Mesendoderm (in vitro differentiated cells): ENCODE measurements around the gene TMEM203.

ENCODE experiments used
- DNase-seq: peaks from one replicate; pipeline ENCODE4 v3.0.0; 2013
- H2AK5ac ChIP-seq: 2 replicates; pipeline ENCODE4 v1.6.1; 2013; ENCODE audit warnings: low read length, inconsistent platforms
- H2BK120ac ChIP-seq: 2 replicates; pipeline ENCODE4 v1.6.1; 2013; ENCODE audit warnings: low read depth, mild to moderate bottlenecking, low read length, moderate library complexity, mixed read lengths
- H2BK15ac ChIP-seq: replicated peaks from 2 replicates; pipeline ENCODE4 v1.6.1; 2013; ENCODE audit warnings: low read depth, mild to moderate bottlenecking, moderate library complexity
- H2BK5ac ChIP-seq: 2 replicates; pipeline ENCODE4 v1.6.1; 2013; ENCODE audit warnings: low read length, inconsistent platforms
- H3K18ac ChIP-seq: 2 replicates; pipeline ENCODE4 v1.6.1; 2013; ENCODE audit warnings: mild to moderate bottlenecking, low read length, mixed read lengths
- H3K23ac ChIP-seq: one replicate; pipeline ENCODE4 v1.6.1; 2013; ENCODE audit warnings: low read length
- H3K27ac ChIP-seq: 2 replicates; pipeline ENCODE4 v1.5.1; 2013; ENCODE audit warnings: low read depth, mild to moderate bottlenecking, inconsistent platforms, low read length, moderate library complexity
- H3K27me3 ChIP-seq: 2 replicates; pipeline ENCODE4 v1.6.1; 2013; ENCODE audit warnings: low read length, control low read depth, mild to moderate bottlenecking, inconsistent platforms; ENCODE audit not compliant: insufficient read depth, poor library complexity
- H3K36me3 ChIP-seq: 2 replicates; pipeline ENCODE4 v1.6.1; 2013; ENCODE audit warnings: low read length, inconsistent platforms; ENCODE audit not compliant: control insufficient read depth, insufficient read depth
- H3K4ac ChIP-seq: one replicate; pipeline ENCODE4 v1.6.1; 2013; ENCODE audit warnings: low read depth, mild to moderate bottlenecking, low read length, moderate library complexity
- H3K4me1 ChIP-seq: 2 replicates; pipeline ENCODE4 v1.6.1; 2013; ENCODE audit warnings: low read depth, low read length, inconsistent platforms; ENCODE audit not compliant: control insufficient read depth
- H3K4me2 ChIP-seq: 2 replicates; pipeline ENCODE4 v1.6.1; 2013; ENCODE audit warnings: low read length
- H3K4me3 ChIP-seq: 2 replicates; pipeline ENCODE4 v1.5.1; 2013; ENCODE audit warnings: mild to moderate bottlenecking, low read length
- H3K56ac ChIP-seq: one replicate; pipeline ENCODE4 v1.6.1; 2013; ENCODE audit warnings: low read length
- H3K79me1 ChIP-seq: 2 replicates; pipeline ENCODE4 v1.6.1; 2013; ENCODE audit warnings: low read length, inconsistent platforms
- H3K79me2 ChIP-seq: 2 replicates; pipeline ENCODE4 v1.6.1; 2013; ENCODE audit warnings: mild to moderate bottlenecking, low read length; ENCODE audit not compliant: control insufficient read depth, insufficient read depth
- H3K9ac ChIP-seq: 2 replicates; pipeline ENCODE4 v1.6.1; 2013; ENCODE audit warnings: low read length, inconsistent platforms
- H4K5ac ChIP-seq: one replicate; pipeline ENCODE4 v1.6.1; 2013; ENCODE audit warnings: low read length
- H4K8ac ChIP-seq: one replicate; pipeline ENCODE4 v1.6.1; 2013; ENCODE audit warnings: low read depth, mild to moderate bottlenecking, control low read depth, low read length, moderate library complexity
- WGBS: extraction: QIAGEN DNeasy Blood & Tissue Kit; methylation state at CpG from one replicate; pipeline ENCODE4 v1.1.7; 2013; ENCODE audit warnings: low lambda C conversion rate, missing lambda C conversion rate; ENCODE audit not compliant: insufficient coverage; ENCODE audit errors: extremely low coverage; 5-methylcytosine and 5-hydroxymethylcytosine counted together

The TMEM203 gene

DNA sequence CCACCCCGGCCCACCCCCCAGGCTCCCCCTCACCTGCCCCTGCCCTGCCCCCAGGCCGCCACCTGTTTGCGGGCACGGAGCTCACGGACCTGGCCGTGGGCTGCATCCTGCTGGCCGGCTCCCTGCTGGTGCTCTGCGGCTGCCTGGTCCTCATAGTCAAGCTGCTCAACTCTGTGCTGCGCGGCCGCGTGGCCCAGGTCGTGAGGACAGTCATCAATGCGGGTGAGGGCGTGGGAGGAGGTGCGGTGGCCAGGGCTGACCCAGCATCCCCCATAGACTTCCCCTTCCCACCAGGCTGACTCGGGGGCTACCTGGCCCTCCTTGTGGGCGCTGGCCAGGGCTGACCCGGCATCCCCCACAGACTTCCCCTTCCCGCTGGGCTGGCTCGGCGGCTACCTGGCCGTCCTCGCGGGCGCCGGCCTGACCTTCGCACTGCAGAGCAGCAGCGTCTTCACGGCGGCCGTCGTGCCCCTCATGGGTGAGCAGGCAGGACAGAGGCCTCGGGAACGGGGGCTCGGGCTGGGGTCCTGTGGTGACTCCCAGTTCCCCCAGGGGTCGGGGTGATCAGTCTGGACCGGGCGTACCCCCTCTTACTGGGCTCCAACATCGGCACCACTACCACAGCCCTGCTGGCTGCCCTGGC lies 28.7 kb upstream of the TMEM203 start:
- Histone ChIP-seq H4K5ac (no peak overlapping the region), H3K27ac (no peak overlapping the region), H3K56ac (no peak overlapping the region), H3K27me3 (no peaks in the 10 kb centered on the region), H3K23ac (no peak overlapping the region), H2AK5ac (no peak overlapping the region), H2BK120ac (no peak overlapping the region), H3K36me3 (no peaks in the 10 kb centered on the region), H3K9ac (no peak overlapping the region), H3K4ac (no peak overlapping the region), H3K18ac (no peak overlapping the region), H4K8ac (no peak overlapping the region), H3K79me2 (peaks cover 3% of the 10 kb centered on the region), H2BK15ac (no peak overlapping the region), H3K4me3 (no peak overlapping the region), H3K4me2 (no peak overlapping the region), H2BK5ac (no peak overlapping the region), H3K79me1 (peaks cover 6% of the 10 kb centered on the region), H3K4me1 (peaks cover 2% of the 10 kb centered on the region)
- DNase-seq = no peak
- no CpG with 5 or more reads among the region's 40 CpGs for WGBS

- Histone ChIP-seq H2AK5ac (no peak overlapping the region), H3K4ac (no peak overlapping the region), H3K79me1 (peaks cover 1% of the 10 kb centered on the region), H2BK15ac (no peak overlapping the region), H4K8ac (no peak overlapping the region), H3K36me3 (no peaks in the 10 kb centered on the region), H3K18ac (no peak overlapping the region), H4K5ac (no peak overlapping the region), H2BK120ac (no peak overlapping the region), H3K4me1 (peaks cover 2% of the 10 kb centered on the region), H3K56ac (no peak overlapping the region), H3K27me3 (no peaks in the 10 kb centered on the region), H3K9ac (no peak overlapping the region), H2BK5ac (no peak overlapping the region), H3K4me3 (no peak overlapping the region), H3K4me2 (no peak overlapping the region), H3K79me2 (no peaks in the 10 kb centered on the region), H3K27ac (no peak overlapping the region), H3K23ac (no peak overlapping the region)
- no peak for DNase-seq
- WGBS = no CpG with 5 or more reads among the region's 40 CpGs
Observed at GRCh38 chr9:137233143-137233980, 27.9 kb upstream of the TMEM203 start.

- H2AK5ac ChIP-seq = no peak overlapping the region
- no peak overlapping the region for H3K18ac ChIP-seq
- no peaks in the 10 kb centered on the region for H3K79me2 ChIP-seq
- H3K36me3 ChIP-seq = no peaks in the 10 kb centered on the region
- H3K4ac ChIP-seq = no peak overlapping the region
- no peak overlapping the region for H3K4me2 ChIP-seq
- no peak overlapping the region for H4K8ac ChIP-seq
- no peak overlapping the region for H3K56ac ChIP-seq
- no peak overlapping the region for H3K23ac ChIP-seq
- no peak overlapping the region for H3K27ac ChIP-seq
- no peak overlapping the region for H3K9ac ChIP-seq
- no peak overlapping the region for H4K5ac ChIP-seq
- WGBS = no CpG with 5 or more reads among the region's 24 CpGs
- no peak for DNase-seq
- H3K27me3 ChIP-seq = no peaks in the 10 kb centered on the region
- no peak overlapping the region for H2BK15ac ChIP-seq
- H3K79me1 ChIP-seq = no peaks in the 10 kb centered on the region
- no peak overlapping the region for H2BK120ac ChIP-seq
- no peak overlapping the region for H3K4me3 ChIP-seq
- H2BK5ac ChIP-seq = no peak overlapping the region
- H3K4me1 ChIP-seq = peaks cover 2% of the 10 kb centered on the region
Observed at GRCh38 chr9:137232510-137232909, 27.1 kb upstream of the TMEM203 start.

- peaks cover 2% of the 10 kb centered on the region for H3K4me1 ChIP-seq
- no peak overlapping the region for H3K4me2 ChIP-seq
- H3K4ac ChIP-seq = no peak overlapping the region
- H4K5ac ChIP-seq = no peak overlapping the region
- H2AK5ac ChIP-seq = no peak overlapping the region
- DNase-seq = no peak
- H3K36me3 ChIP-seq = no peaks in the 10 kb centered on the region
- no peak overlapping the region for H3K18ac ChIP-seq
- no peak overlapping the region for H4K8ac ChIP-seq
- H3K27me3 ChIP-seq = no peaks in the 10 kb centered on the region
- no peak overlapping the region for H2BK120ac ChIP-seq
- no peak overlapping the region for H3K27ac ChIP-seq
- no peak overlapping the region for H3K9ac ChIP-seq
- H3K79me1 ChIP-seq = no peaks in the 10 kb centered on the region
- no peak overlapping the region for H3K4me3 ChIP-seq
- no CpG with 5 or more reads among the region's 10 CpGs for WGBS
- H3K23ac ChIP-seq = no peak overlapping the region
- H2BK15ac ChIP-seq = no peak overlapping the region
- H3K79me2 ChIP-seq = no peaks in the 10 kb centered on the region
- H3K56ac ChIP-seq = no peak overlapping the region
- no peak overlapping the region for H2BK5ac ChIP-seq
Observed at GRCh38 chr9:137232101-137232500, 26.7 kb upstream of the TMEM203 start.

GRCh38 chr9:137231372-137232039 lies 26.1 kb upstream of the TMEM203 start:
- no peak overlapping the region for H4K8ac ChIP-seq
- H3K56ac ChIP-seq = no peak overlapping the region
- H2BK15ac ChIP-seq = no peak overlapping the region
- H4K5ac ChIP-seq = no peak overlapping the region
- H2AK5ac ChIP-seq = no peak overlapping the region
- no peaks in the 10 kb centered on the region for H3K36me3 ChIP-seq
- WGBS = no CpG with 5 or more reads among the region's 23 CpGs
- H2BK5ac ChIP-seq = no peak overlapping the region
- no peak for DNase-seq
- H3K4me1 ChIP-seq = no peaks in the 10 kb centered on the region
- no peak overlapping the region for H3K4me2 ChIP-seq
- H3K9ac ChIP-seq = no peak overlapping the region
- H3K79me2 ChIP-seq = no peaks in the 10 kb centered on the region
- no peaks in the 10 kb centered on the region for H3K27me3 ChIP-seq
- no peak overlapping the region for H3K27ac ChIP-seq
- no peak overlapping the region for H2BK120ac ChIP-seq
- no peak overlapping the region for H3K4ac ChIP-seq
- H3K18ac ChIP-seq = no peak overlapping the region
- no peak overlapping the region for H3K23ac ChIP-seq
- no peak overlapping the region for H3K4me3 ChIP-seq
- H3K79me1 ChIP-seq = no peaks in the 10 kb centered on the region
